ENCODE data around the gene BEND7. TPM values are rescaled to one million over a fixed set of nuclear protein-coding genes. Genes with fewer than 3 reads are reported as not detected.

BEND7 gene
- total RNA-seq, 6 experiments from 2014 or later: 0.14 to 2.0 (median 0.49) TPM

DNA sequence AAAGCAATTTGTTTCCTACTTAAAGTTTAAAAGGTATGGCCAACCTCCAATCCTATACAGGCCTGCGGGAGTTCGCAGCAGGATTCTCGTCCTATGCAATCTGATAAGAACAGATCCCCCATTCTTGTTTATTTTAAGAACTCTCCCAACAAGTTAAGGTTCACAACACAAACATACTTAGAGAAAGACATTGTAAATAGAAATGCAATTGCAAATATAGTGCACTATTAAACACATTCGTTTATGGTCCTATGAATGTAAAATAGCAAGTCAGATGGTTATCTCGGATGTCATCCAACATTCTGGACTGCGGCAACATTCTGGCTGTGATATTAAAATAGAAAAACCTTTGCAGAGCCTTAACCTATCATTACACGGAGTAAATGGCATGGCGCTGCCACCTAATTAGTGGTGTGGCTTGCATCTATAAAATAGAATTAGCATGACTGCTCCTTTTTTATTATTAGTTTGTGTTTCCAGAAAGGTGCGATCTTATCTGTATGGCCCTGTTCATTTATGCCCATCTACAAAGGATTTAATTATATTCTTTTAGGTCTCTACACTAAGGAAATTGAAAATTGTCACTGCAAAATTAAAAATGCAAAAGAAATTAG lies 37.0 kb downstream of the BEND7 start:
- H3K36me3 Mint-ChIP-seq (ENCODE audit: low read depth): no peaks in the 10 kb centered on the region
- TF ChIP-seq, protein P1, sequence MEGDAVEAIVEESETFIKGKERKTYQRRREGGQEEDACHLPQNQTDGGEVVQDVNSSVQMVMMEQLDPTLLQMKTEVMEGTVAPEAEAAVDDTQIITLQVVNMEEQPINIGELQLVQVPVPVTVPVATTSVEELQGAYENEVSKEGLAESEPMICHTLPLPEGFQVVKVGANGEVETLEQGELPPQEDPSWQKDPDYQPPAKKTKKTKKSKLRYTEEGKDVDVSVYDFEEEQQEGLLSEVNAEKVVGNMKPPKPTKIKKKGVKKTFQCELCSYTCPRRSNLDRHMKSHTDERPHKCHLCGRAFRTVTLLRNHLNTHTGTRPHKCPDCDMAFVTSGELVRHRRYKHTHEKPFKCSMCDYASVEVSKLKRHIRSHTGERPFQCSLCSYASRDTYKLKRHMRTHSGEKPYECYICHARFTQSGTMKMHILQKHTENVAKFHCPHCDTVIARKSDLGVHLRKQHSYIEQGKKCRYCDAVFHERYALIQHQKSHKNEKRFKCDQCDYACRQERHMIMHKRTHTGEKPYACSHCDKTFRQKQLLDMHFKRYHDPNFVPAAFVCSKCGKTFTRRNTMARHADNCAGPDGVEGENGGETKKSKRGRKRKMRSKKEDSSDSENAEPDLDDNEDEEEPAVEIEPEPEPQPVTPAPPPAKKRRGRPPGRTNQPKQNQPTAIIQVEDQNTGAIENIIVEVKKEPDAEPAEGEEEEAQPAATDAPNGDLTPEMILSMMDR (IDR thresholded peaks at IDR 0.05): no peak
- no peak overlapping the region for H3K27ac Mint-ChIP-seq
- H3K4me3 Mint-ChIP-seq: no peak overlapping the region
- peaks cover 4% of the 10 kb centered on the region; the same call in 1 of the 2 replicates for H3K27me3 Mint-ChIP-seq (ENCODE audit: insufficient read depth)
- H3K9me3 Mint-ChIP-seq: no peaks in the 10 kb centered on the region
- DNase-seq: no peak
- no peaks in the 10 kb centered on the region for H3K4me1 Mint-ChIP-seq (ENCODE audit: low read depth)

GRCh38 chr10:13490503-13490902 lies 38.3 kb downstream of the BEND7 start:
- Mint-ChIP-seq H3K27ac (no peak overlapping the region), H3K4me3 (no peak overlapping the region), H3K9me3 (no peaks in the 10 kb centered on the region), H3K4me1 (ENCODE audit: low read depth) (no peaks in the 10 kb centered on the region), H3K36me3 (ENCODE audit: low read depth) (no peaks in the 10 kb centered on the region), H3K27me3 (ENCODE audit: insufficient read depth) (peaks cover 4% of the 10 kb centered on the region; the same call in 1 of the 2 replicates)
- TF ChIP-seq, protein P1 (IDR thresholded peaks at IDR 0.05): no peak
- no peak for DNase-seq

GRCh38 chr10:13489035-13489599 lies 39.7 kb downstream of the BEND7 start:
- no peak for DNase-seq
- Mint-ChIP-seq H3K27me3 (ENCODE audit: insufficient read depth) (peaks cover 4% of the 10 kb centered on the region; the same call in 1 of the 2 replicates), H3K4me3 (no peak overlapping the region), H3K9me3 (no peaks in the 10 kb centered on the region), H3K4me1 (ENCODE audit: low read depth) (no peaks in the 10 kb centered on the region), H3K36me3 (ENCODE audit: low read depth) (no peaks in the 10 kb centered on the region), H3K27ac (no peak overlapping the region)
- TF ChIP-seq, protein P1 (IDR thresholded peaks at IDR 0.05): no peak

DNA sequence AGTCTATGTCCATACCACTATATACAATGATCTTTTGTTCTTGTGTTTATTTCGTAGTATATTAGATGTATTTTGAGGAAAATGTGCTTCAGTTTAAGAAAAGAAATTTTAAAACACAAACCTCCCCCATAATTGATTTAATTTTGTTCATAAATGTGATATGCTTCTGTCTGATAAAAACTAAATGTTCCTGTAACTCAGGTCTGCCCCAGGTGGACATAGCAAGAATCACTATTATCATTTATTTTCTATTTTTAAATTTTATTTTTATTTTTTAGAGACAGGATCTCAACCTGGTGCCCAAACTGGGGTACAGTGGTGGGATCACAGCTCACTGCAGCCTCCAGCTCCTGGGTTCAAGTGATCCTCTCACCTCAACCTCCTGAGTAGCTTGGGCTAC lies 43.2 kb downstream of the BEND7 start:
- Mint-ChIP-seq H3K27me3 (ENCODE audit: insufficient read depth) (peaks cover 2% of the 10 kb centered on the region; the same call in 1 of the 2 replicates), H3K4me3 (no peak overlapping the region), H3K9me3 (no peaks in the 10 kb centered on the region), H3K36me3 (ENCODE audit: low read depth) (no peaks in the 10 kb centered on the region), H3K4me1 (ENCODE audit: low read depth) (no peaks in the 10 kb centered on the region), H3K27ac (no peak overlapping the region)
- DNase-seq: no peak
- TF ChIP-seq, protein P1 (IDR thresholded peaks at IDR 0.05): peak; percentile 70

DNA sequence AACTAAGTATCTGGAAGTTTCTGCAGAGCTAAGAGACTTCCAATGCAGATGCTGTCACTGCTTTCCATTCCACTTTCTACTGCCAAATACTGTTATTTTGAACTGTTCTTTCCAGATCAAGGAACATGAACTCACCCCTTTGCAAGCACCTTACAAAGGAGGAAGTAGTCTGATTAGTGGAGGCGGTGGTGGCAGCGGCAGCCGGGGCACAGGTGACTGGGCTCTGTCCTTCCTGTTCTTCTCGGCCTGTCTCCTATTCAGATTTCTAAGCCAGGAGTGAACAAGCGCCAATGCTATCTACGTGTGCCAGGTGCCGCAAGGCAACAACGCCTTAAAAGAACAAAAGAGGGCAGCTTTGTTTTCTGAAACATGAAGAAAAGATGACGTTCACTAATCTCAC lies 44.9 kb downstream of the BEND7 start:
- Mint-ChIP-seq H3K27me3 (ENCODE audit: insufficient read depth) (peaks cover 6% of the 10 kb centered on the region; the same call in 1 of the 2 replicates), H3K4me3 (no peak overlapping the region), H3K9me3 (no peaks in the 10 kb centered on the region), H3K27ac (no peak overlapping the region), H3K36me3 (ENCODE audit: low read depth) (no peaks in the 10 kb centered on the region), H3K4me1 (ENCODE audit: low read depth) (no peaks in the 10 kb centered on the region)
- TF ChIP-seq, protein P1 (IDR thresholded peaks at IDR 0.05): no peak
- DNase-seq: no peak
